ENCODE measurements around the gene PDPK1. TPM values are rescaled to one million over a fixed set of nuclear protein-coding genes. Genes with fewer than 3 reads are reported as not detected.
"Not testable (repeated sequence)": the region's sequence is repeated elsewhere in the genome, so short reads cannot be mapped to it uniquely, and the experiment has no call there.

Gene PDPK1
- total and polyA plus RNA-seq, 11 donors, result 12.3 to 54.1 (median 35.7) TPM

- peak within 1 kb of the TSS; percentile 43 to 97 (median 82) for H3K27ac ChIP-seq
- 12 to 18% (median 15%) methylated on average over 7 to 11 of the region's 11 CpGs for WGBS, 4 donors
- peak in 3 of 4 donors; percentile 0 to 5 (median 1) for ATAC-seq
- no peaks in the 10 kb centered on the region for H3K9me3 ChIP-seq
- peaks cover 0 to 39% (median 21%) of the 10 kb centered on the region in 9 donors for H3K36me3 ChIP-seq
- H3K4me1 ChIP-seq, result peaks cover 0 to 34% (median 10%) of the 10 kb centered on the region in 12 donors
- no peaks in the 10 kb centered on the region for H3K27me3 ChIP-seq
- no peak for DNase-seq
- intact Hi-C loops (cut with DNase I), result no loop called here
- no peak for TF ChIP-seq POLR2A (IDR thresholded peaks at IDR 0.05)
- TF ChIP-seq, protein P1, sequence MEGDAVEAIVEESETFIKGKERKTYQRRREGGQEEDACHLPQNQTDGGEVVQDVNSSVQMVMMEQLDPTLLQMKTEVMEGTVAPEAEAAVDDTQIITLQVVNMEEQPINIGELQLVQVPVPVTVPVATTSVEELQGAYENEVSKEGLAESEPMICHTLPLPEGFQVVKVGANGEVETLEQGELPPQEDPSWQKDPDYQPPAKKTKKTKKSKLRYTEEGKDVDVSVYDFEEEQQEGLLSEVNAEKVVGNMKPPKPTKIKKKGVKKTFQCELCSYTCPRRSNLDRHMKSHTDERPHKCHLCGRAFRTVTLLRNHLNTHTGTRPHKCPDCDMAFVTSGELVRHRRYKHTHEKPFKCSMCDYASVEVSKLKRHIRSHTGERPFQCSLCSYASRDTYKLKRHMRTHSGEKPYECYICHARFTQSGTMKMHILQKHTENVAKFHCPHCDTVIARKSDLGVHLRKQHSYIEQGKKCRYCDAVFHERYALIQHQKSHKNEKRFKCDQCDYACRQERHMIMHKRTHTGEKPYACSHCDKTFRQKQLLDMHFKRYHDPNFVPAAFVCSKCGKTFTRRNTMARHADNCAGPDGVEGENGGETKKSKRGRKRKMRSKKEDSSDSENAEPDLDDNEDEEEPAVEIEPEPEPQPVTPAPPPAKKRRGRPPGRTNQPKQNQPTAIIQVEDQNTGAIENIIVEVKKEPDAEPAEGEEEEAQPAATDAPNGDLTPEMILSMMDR (IDR thresholded peaks at IDR 0.05), result no peak
- H3K4me3 ChIP-seq, result peak within 1 kb of the TSS; percentile 39 to 72 (median 62)
Observed at GRCh38 chr16:2531371-2531695, 6.5 kb upstream of the PDPK1 start, which contains the start of gene CEMP1. Gene CEMP1, minus strand, starts transcription at chr16:2531408. Its CDS starts 335 bp downstream, at chr16:2531073.

- Histone ChIP-seq H3K4me3 (peak overlapping the region; percentile 39 to 72 (median 62)), H3K4me1 (peaks cover 0 to 40% (median 11%) of the 10 kb centered on the region in 12 donors), H3K27ac (peak overlapping the region; percentile 43 to 97 (median 82)), H3K9me3 (no peaks in the 10 kb centered on the region), H3K27me3 (no peaks in the 10 kb centered on the region), H3K36me3 (peaks cover 0 to 34% (median 20%) of the 10 kb centered on the region in 9 donors)
- 0 to 1% (median 0%) methylated on average over 23 to 84 of the region's 84 CpGs for WGBS, 4 donors
- ATAC-seq (peak; percentile 91 to 97 (median 94)), DNase-seq (peak; percentile 98 to 100 (median 99))
- intact Hi-C loops (cut with DNase I), result no loop called here
- TF ChIP-seq POLR2A (IDR thresholded peaks at IDR 0.05), result peak; percentile 29 to 80
- TF ChIP-seq, protein P1 (IDR thresholded peaks at IDR 0.05), result no peak
Observed at GRCh38 chr16:2531696-2532493, 5.9 kb upstream of the PDPK1 start.

- H3K9me3 ChIP-seq, result no peaks in the 10 kb centered on the region
- peak in 3 of 4 donors; percentile 4 to 24 (median 18) for ATAC-seq
- H3K27me3 ChIP-seq, result no peaks in the 10 kb centered on the region
- TF ChIP-seq, protein P1 (IDR thresholded peaks at IDR 0.05), result no peak
- TF ChIP-seq POLR2A (IDR thresholded peaks at IDR 0.05), result peak in 1 of 2 donors; percentile 19
- WGBS, 4 donors, result 2 to 3% (median 2%) methylated on average over 36 to 37 of the region's 37 CpGs
- peak overlapping the region; percentile 39 to 72 (median 62) for H3K4me3 ChIP-seq
- intact Hi-C loops (cut with DNase I), result no loop called here
- peaks cover 0 to 28% (median 20%) of the 10 kb centered on the region in 9 donors for H3K36me3 ChIP-seq
- H3K4me1 ChIP-seq, result peaks cover 0 to 43% (median 14%) of the 10 kb centered on the region in 12 donors
- peak; percentile 55 to 77 (median 65) for DNase-seq
- H3K27ac ChIP-seq, result peak overlapping the region; percentile 43 to 97 (median 82)
Observed at GRCh38 chr16:2532494-2533141, 5.2 kb upstream of the PDPK1 start.

GRCh38 chr16:2533142-2533755 is 4.6 kb upstream of the PDPK1 start:
- WGBS, 4 donors, result 33 to 53% (median 46%) methylated on average over 16 of the region's 16 CpGs

More at GRCh38 chr16:2533142-2533755, 4.6 kb upstream of the PDPK1 start:
- H3K27me3 ChIP-seq; ATAC-seq; intact Hi-C loops (cut with DNase I); H3K9me3 ChIP-seq: not testable (repeated sequence)
- peak overlapping the region; percentile 43 to 97 (median 82) for H3K27ac ChIP-seq
- peaks cover 0 to 43% (median 14%) of the 10 kb centered on the region in 12 donors for H3K4me1 ChIP-seq
- peaks cover 0 to 22% (median 14%) of the 10 kb centered on the region in 9 donors for H3K36me3 ChIP-seq
- H3K4me3 ChIP-seq, result peak overlapping the region in 11 of 12 donors; percentile 39 to 72 (median 65)
- peak in 2 of 5 donors; percentile 34 to 60 for DNase-seq

Data from heart left ventricle (tissue), 16 donors.